Measurements from ENCODE around the gene NUMA1.

The NUMA1 gene

DNA sequence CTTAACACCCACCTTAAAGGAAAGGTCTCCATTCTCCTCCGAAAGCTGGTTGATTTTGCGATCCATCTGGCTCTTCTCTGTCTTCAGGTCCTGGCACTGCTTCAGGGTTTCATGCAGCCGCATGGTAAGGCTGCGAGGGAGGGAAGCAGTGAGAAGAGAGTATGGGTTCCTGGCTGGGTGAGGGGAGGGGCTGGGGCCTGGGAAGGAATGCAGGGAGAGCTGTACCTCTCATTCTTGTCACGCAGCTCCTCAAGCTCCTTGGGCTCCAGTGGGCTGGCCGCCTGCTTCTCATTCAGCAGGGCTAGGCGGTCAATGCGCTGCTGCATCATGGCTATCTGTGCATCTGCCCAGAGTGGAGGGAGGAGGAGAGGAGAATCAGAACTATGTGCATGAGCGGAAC lies 62.2 kb downstream of the NUMA1 start:
- TF ChIP-seq EZH2phosphoT487 (IDR thresholded peaks at IDR 0.05; ENCODE audit: borderline replicate concordance, low read length) (no peak), CTCF (IDR thresholded peaks at IDR 0.05; ENCODE audit: low read depth, low read length, poor library complexity, severe bottlenecking) (no peak)
- Histone ChIP-seq H3K27me3 (ENCODE audit: control insufficient read depth, low read length) (no peaks in the 10 kb centered on the region), H3K27ac (ENCODE audit: low read depth, low read length) (no peak overlapping the region), H3F3A (ENCODE audit: control insufficient read depth, insufficient read depth) (no peaks in the 10 kb centered on the region), H3K36me3 (ENCODE audit: control insufficient read depth, low read length) (peaks cover 97% of the 10 kb centered on the region), H4K20me1 (ENCODE audit: control insufficient read depth, insufficient read depth, low read depth, low read length) (no peaks in the 10 kb centered on the region), H3K9me3 (ENCODE audit: control insufficient read depth, insufficient read depth, low read length) (no peaks in the 10 kb centered on the region), H3K79me2 (ENCODE audit: control insufficient read depth, low read length) (no peaks in the 10 kb centered on the region), H3K4me3 (ENCODE audit: low read length) (no peak overlapping the region), H3K4me2 (ENCODE audit: low read length) (no peak overlapping the region), H3K4me1 (ENCODE audit: control insufficient read depth, low read length) (no peaks in the 10 kb centered on the region), H3K9me2 (replicated peaks; ENCODE audit: control insufficient read depth, low read length) (no peaks in the 10 kb centered on the region)

DNA sequence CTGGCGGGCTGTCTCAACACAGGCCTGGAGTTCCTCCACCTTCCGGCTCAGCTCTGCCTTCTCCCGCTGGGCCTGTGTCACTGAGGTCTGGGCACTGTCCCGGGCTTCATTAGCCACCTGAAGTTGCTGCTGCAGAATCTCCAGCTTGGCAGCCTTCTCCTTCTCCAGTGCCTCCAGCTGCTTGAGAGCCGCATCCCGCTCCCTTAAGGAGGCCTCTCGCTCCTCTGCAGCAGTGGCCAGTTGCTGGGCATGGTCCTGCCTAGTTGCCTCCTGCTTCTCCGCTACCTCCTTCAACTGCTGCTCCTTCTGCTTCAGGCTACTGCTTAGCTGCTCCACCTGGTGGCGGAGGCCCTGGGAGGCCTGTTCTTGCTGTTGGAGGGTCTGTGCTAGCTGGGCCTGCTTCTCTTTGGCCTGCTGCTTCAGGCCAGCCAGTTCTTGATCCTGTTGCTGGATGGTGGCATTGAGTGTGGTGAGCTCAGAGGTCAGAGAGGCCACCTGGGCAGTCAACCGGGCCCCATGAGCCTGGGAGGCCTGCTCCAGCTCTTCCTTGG lies 64.8 kb downstream of the NUMA1 start:
- Histone ChIP-seq H3K79me2 (ENCODE audit: control insufficient read depth, low read length) (no peaks in the 10 kb centered on the region), H3F3A (ENCODE audit: control insufficient read depth, insufficient read depth) (no peaks in the 10 kb centered on the region), H3K27me3 (ENCODE audit: control insufficient read depth, low read length) (no peaks in the 10 kb centered on the region), H3K27ac (ENCODE audit: low read depth, low read length) (no peak overlapping the region), H3K9me3 (ENCODE audit: control insufficient read depth, insufficient read depth, low read length) (no peaks in the 10 kb centered on the region), H4K20me1 (ENCODE audit: control insufficient read depth, insufficient read depth, low read depth, low read length) (no peaks in the 10 kb centered on the region), H3K4me2 (ENCODE audit: low read length) (no peak overlapping the region), H3K4me1 (ENCODE audit: control insufficient read depth, low read length) (no peaks in the 10 kb centered on the region), H3K9me2 (replicated peaks; ENCODE audit: control insufficient read depth, low read length) (no peaks in the 10 kb centered on the region), H3K4me3 (ENCODE audit: low read length) (no peak overlapping the region), H3K36me3 (ENCODE audit: control insufficient read depth, low read length) (peaks cover 99% of the 10 kb centered on the region)
- TF ChIP-seq EZH2phosphoT487 (IDR thresholded peaks at IDR 0.05; ENCODE audit: borderline replicate concordance, low read length), result no peak
- TF ChIP-seq CTCF (IDR thresholded peaks at IDR 0.05; ENCODE audit: low read depth, low read length, poor library complexity, severe bottlenecking), result peak; percentile 45

GRCh38 chr11:72014761-72015320 lies 65.5 kb downstream of the NUMA1 start:
- no peaks in the 10 kb centered on the region for H4K20me1 ChIP-seq (ENCODE audit: control insufficient read depth, insufficient read depth, low read depth, low read length)

More at GRCh38 chr11:72014761-72015320, 65.5 kb downstream of the NUMA1 start:
- no peaks in the 10 kb centered on the region for H3K79me2 ChIP-seq (ENCODE audit: control insufficient read depth, low read length)
- H3K4me2 ChIP-seq (ENCODE audit: low read length), result no peak overlapping the region
- no peak overlapping the region for H3K4me3 ChIP-seq (ENCODE audit: low read length)
- H3K4me1 ChIP-seq (ENCODE audit: control insufficient read depth, low read length), result no peaks in the 10 kb centered on the region
- TF ChIP-seq EZH2phosphoT487 (IDR thresholded peaks at IDR 0.05; ENCODE audit: borderline replicate concordance, low read length) (no peak), CTCF (IDR thresholded peaks at IDR 0.05; ENCODE audit: low read depth, low read length, poor library complexity, severe bottlenecking) (no peak)
- H3K9me2 ChIP-seq (replicated peaks; ENCODE audit: control insufficient read depth, low read length), result no peaks in the 10 kb centered on the region
- H3K27me3 ChIP-seq (ENCODE audit: control insufficient read depth, low read length), result no peaks in the 10 kb centered on the region
- no peaks in the 10 kb centered on the region for H3F3A ChIP-seq (ENCODE audit: control insufficient read depth, insufficient read depth)
- H3K9me3 ChIP-seq (ENCODE audit: control insufficient read depth, insufficient read depth, low read length), result no peaks in the 10 kb centered on the region
- H3K36me3 ChIP-seq (ENCODE audit: control insufficient read depth, low read length), result peaks cover 100% of the 10 kb centered on the region
- no peak overlapping the region for H3K27ac ChIP-seq (ENCODE audit: low read depth, low read length)

Measured in DOHH2 (cell line).